Measurements from ENCODE around the gene WFDC2.

GRCh38 chr20:45429618-45430017 lies 39.9 kb upstream of the WFDC2 start:
- TF ChIP-seq CTCF (IDR thresholded peaks at IDR 0.05 in 4 of 5, conservative IDR thresholded peaks at IDR 0.05 in 1 of 5) (no peak), POLR2A (IDR thresholded peaks at IDR 0.05) (no peak)

All from gastrocnemius medialis (tissue), 4 donors.